Stimulated activated CD8-positive, alpha-beta memory T cell treated with anti-CD3 and anti-CD28 coated beads, Interleukin-4, amount 100 ng/mL, for 1 hour (primary cell): ENCODE results near the gene C11orf54.
"Not testable (repeated sequence)": the region's sequence is repeated elsewhere in the genome, so short reads cannot be mapped to it uniquely, and the experiment has no call there.

Experiments
- DNase-seq, 2 donors: peaks; one replicate each; pipeline ENCODE4 v3.0.0-alpha.2; 2020; ENCODE audit warnings: low read depth in 2 of 2, low spot score in 1 of 2

Gene C11orf54

GRCh38 chr11:93734427-93735222 lies 6.8 kb upstream of the C11orf54 start:
- DNase-seq: no peak

DNA sequence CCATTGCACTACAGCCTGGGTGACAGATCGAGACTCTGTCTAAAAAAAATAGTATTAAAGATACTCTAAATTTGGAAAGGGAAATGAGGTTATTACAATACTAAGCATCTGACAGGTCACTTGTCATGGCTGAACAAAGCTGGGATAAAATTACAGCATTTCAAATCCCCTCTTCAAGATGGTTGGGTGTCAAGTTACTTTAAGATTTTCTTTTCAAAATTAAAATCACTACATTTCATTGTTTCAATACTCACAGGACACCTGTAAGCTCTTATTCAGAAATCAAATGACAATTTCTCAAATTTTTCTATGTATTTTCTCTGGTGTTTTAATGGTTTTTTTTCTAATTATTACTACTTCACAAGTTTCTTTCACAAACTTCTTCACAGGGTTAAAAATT lies 5.8 kb upstream of the C11orf54 start:
- no peak for DNase-seq

- DNase-seq: no peak
Observed at GRCh38 chr11:93736129-93736528, 5.3 kb upstream of the C11orf54 start.

- DNase-seq: no peak
Observed at GRCh38 chr11:93737904-93738612, 3.4 kb upstream of the C11orf54 start.

DNA sequence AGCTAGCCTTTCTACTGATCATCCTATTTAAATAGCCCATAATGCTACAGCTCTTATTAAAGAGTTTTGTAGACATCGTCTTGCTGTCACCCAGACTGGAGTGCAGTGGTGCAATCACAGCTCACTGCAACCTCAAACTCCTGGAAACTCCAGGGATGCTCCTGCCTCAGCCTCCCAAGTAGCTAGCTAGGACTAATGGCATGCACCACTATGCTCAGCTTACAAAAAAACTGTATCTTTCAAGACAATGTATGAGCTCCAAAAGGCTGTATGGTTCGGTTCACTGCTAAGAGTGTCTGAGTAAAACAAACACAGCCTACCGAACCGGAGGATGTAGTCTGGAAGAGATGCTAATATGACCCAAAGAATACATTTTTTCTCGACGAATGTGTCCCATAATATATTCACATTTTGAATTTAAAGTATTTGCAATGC lies 2.8 kb upstream of the C11orf54 start:
- DNase-seq: no peak

DNA sequence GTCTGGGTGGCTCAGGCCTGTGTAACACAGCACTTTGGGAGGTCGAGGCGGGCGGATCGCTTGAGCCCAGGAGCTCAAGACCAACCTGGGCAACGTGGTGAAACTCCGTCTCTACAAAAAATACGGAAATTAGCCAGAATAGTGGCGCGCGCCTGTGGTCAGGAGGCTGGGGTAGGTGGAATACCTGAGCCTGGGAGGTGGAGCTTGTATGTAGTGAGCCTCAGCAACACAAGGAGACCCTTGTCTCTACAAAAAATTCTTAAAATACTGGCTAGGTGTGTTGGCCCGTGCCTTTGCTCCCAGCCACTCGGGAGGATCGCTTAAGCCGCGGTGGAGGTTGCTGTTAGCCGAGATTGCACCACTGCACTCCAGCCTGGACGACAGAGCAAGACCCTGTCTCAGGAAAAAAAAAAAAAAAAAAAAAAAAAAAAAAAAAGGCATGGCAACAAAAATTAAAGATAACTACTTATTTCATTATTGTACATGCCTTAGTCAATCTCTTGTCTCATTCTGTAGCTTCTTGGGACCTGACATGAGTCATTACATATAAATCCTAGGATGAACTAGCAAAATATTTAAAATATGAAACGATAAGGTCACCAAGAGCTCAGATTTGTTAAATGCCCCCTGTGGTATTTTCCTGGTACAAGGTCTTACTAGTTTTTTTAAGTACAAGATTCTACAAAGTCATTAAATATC lies 1.3 kb upstream of the C11orf54 start:
- DNase-seq: no peak

GRCh38 chr11:93740730-93741093 lies 760 bp upstream of the C11orf54 start:
- peak; percentile 17 to 34 for DNase-seq

GRCh38 chr11:93741882-93742226 lies 382 bp downstream of the C11orf54 start:
- no peak for DNase-seq

DNA sequence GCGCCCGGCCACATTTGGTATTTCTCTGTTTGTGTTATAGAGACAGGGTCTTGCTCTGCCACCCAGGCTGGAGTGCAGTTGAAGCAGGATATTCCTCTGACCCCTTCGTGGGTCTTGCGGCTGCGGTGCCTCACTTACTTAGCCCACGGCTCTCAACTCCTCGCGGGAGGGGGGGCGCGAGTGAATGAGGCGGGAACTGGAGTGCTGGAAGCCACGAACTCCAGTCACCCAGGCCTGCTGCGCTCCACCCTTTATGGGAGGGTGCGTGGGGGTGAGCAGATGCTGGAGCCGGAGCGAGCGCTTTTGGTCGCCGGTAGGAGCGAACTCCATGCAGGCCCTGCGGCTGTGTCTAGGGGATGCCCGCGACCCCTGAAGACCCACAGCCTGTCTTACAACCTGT lies 1.8 kb downstream of the C11orf54 start:
- DNase-seq: no peak

GRCh38 chr11:93744669-93745004 lies 3.2 kb downstream of the C11orf54 start:
- no peak for DNase-seq

DNA sequence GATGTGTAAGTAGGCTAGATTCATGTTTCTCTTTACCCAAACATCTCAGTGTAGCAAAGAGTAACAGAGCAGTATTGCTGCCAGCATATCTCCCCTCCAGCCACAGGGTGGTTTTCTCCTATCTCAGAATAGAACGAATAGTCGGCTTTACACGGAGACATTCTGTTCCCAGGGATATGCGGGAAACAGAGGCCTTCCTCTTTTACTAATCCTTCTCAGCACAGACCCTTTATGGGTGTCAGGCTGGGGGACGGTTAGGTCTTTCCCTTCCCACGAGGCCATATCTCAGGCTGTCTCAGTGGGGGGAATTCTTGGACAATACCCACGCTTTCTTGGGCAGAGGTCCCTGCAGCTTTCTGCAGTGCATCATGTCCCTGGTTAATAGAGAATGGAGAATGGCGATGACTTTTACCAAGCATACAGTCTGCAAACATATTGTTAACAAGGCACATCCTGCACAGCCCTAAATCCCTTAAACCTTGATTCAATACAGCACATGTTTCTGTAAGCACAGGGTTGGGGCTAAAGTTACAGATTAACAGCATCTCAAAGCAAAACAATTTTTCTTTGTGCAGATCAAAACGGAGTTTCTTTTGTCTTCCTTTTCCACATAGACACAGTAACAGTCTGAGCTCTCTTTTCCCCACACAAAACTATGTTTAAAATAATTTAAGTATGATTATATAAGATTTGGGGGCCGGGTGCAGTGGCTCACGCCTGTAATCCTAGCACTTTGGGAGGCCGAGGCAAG lies 3.7 kb downstream of the C11orf54 start:
- DNase-seq: not testable (repeated sequence)

GRCh38 chr11:93746101-93746500 lies 4.6 kb downstream of the C11orf54 start:
- DNase-seq: no peak

GRCh38 chr11:93747122-93747521 lies 5.7 kb downstream of the C11orf54 start:
- no peak for DNase-seq

DNA sequence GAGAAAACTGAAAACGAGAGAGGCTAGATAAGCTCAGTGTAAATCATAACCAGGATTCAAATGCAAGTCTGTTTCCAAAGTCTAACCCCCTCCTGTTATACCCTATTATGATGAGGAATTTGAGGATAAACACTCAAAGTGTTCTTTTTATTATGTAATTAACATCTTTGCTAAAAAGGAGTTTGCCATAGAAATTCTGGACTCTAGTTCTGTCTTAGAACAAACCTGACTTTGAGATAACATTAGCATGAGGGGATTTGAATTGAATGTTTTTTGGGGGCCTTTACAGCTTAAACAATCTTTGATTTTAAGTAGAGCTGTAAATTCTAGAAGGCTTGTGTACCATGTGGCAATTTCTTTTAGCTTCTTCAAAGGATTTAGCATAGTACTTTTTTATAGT lies 9.5 kb downstream of the C11orf54 start:
- no peak for DNase-seq

DNA sequence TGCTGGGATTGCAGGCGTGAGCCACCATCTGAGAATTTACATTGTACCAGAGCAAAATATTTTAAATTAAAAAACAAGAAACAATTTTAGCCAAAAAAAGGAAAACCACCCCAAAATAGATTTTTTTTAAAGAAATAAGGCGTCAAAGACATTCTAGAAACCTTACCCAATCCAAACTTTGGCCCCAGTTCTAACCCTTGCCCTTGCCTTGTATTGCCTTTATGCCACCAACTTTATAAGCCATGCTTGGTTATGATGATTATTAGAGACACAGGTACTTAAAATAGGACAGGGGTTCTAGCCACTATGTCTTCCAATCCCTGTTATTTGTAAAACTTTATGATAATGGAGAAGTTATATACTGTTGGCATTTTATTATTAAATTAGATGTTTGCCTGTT lies 11.8 kb downstream of the C11orf54 start:
- DNase-seq: no peak

GRCh38 chr11:93756748-93757147 lies 15.3 kb downstream of the C11orf54 start:
- no peak for DNase-seq

DNA sequence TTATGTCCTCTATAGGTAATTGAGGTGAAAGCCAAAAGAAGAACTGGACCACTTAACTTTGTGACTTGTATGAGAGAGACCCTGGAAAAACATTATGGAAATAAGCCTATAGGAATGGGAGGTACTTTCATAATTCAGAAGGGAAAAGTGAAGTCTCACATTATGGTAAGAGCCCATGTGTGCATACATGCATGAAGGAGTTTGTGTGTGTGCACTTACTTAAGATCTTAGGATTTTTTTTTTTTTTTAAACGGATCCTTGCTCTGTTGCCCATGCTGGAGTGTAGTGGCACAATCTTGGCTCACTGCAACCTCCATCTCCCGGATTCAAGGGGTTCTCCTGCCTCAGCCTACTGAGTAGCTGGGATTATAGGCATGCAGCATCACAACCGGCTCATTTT lies 15.8 kb downstream of the C11orf54 start:
- DNase-seq: no peak

DNA sequence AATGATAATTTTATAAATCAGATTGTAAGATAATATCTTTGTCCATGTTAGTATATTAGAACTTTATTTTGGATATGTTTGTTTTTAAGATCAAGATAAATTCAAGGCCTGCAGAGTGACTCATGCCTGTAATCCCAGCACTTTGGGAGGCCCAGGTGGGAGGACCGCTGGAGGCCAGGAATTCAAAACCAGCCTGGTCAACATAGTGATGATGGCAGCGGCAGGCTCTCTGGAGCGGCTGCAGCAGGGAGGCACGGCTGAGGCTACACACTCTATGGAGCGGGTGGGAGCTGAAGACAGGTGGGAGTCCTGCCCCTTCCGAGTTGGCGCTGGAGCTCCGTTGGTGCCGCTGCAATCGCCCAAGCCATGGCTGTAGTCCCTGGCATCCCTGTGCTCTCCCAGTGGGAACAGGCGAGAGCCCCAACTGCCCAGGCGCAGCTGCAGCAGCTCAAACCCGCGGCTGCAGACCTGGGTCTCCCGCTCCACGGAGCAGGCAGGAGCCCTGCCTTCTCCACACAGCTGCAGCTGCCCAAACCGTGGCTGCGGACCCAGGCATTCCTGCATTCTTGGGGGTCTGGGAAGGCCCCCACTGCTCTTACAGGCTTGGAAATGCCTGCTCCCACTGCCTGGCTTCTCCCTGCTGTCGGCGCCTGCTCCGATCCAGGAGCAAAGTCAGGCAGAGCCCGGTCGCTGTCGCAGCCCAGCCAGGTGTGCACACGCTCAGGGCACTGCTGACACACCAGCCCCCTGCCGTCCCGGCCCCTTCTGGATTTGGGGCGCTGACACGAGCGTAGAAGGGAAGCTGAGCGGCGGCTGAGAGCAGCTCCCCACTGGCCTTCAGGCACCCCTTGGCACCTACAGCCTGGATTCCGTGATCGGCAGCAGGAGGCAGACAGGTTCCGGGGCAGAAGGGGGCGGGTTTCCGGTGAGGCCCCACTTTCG lies 16.7 kb downstream of the C11orf54 start:
- DNase-seq: no peak

GRCh38 chr11:93759123-93759522 lies 17.7 kb downstream of the C11orf54 start:
- not testable (repeated sequence) for DNase-seq

DNA sequence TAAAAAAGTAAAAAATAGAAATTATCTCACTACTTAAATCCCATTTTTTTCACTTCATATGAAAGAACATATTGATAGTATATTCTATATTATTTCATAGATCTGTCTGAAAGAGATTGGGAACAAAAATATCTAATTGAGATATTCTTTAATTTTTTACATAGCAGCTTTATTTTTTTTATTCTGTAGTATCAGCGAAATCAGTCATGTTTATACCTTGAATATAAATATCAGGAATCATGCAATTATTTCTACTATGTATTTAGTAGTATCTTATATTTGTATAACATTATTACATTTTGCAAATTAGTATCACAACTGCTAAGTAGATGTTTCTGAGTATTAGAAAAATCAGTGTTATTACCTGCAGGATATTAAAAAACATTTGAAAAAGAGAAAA lies 20.4 kb downstream of the C11orf54 start:
- no peak for DNase-seq
